Cardiac muscle cell (in vitro differentiated cells and primary cell): ENCODE results near the gene UGT8. TPM values are rescaled to one million over a fixed set of nuclear protein-coding genes. Genes with fewer than 3 reads are reported as not detected.

Source experiments
- DNase-seq, 2 donors: peaks; one replicate each; pipeline versions ENCODE4 v3.0.0 to v3.0.0-alpha.2; 2010 to 2017; ENCODE audit warnings: low read depth in 1 of 2, low spot score in 1 of 2
- H3K27ac ChIP-seq: fragments of 200-600 bp; sonication (generic); 2 replicates; pipeline ENCODE4 v1.5.1; 2016
- H3K27me3 ChIP-seq: fragments of 200-600 bp; sonication (generic); 2 replicates; pipeline ENCODE4 v1.6.0; 2016; ENCODE audit warnings: control low read depth
- H3K36me3 ChIP-seq: fragments of 200-600 bp; sonication (generic); 2 replicates; pipeline ENCODE4 v1.5.1; 2016; ENCODE audit warnings: control low read depth
- H3K4me1 ChIP-seq: fragments of 200-600 bp; sonication (generic); 2 replicates; pipeline ENCODE4 v1.8.1; 2017; ENCODE audit warnings: low read depth, mild to moderate bottlenecking, mixed run types
- H3K4me3 ChIP-seq: fragments of 200-600 bp; sonication (generic); 2 replicates; pipeline ENCODE4 v1.5.1; 2016; ENCODE audit warnings: mild to moderate bottlenecking
- H3K9me3 ChIP-seq: fragments of 200-600 bp; sonication (generic); 2 replicates; pipeline ENCODE4 v1.5.1; 2017; ENCODE audit warnings: low read depth, mild to moderate bottlenecking, control low read depth
- polyA plus RNA-seq: library from polyadenylated mRNA; unstranded; fragments of >200 nt; fragmentation: Nextera tagmentation; extraction: Ambion mirVana; gene quantifications from 2 replicates; pipeline ENCODE4 v1.2.1, GENCODE V29; 2016
- total RNA-seq: library from RNA; depleted of rRNA; stranded (reverse); fragments of >200 nt; gene quantifications from 2 replicates; pipeline ENCODE4 v1.2.3, GENCODE V29; 2016
- TF ChIP-seq, protein P1 (sequence below): IDR thresholded peaks from 2 replicates; pipeline ENCODE4 v1.5.1; 2012; ENCODE audit warnings: low read depth, mild to moderate bottlenecking, low read length

The UGT8 gene
- total and polyA plus RNA-seq, 2 experiments from 2014 or later: 0.36 to 0.43 TPM

- Histone ChIP-seq H3K36me3 (no peaks in the 10 kb centered on the region), H3K9me3 (no peaks in the 10 kb centered on the region), H3K27ac (no peak overlapping the region), H3K4me3 (no peak overlapping the region), H3K27me3 (no peaks in the 10 kb centered on the region), H3K4me1 (no peaks in the 10 kb centered on the region)
- DNase-seq: no peak
- TF ChIP-seq, protein P1, sequence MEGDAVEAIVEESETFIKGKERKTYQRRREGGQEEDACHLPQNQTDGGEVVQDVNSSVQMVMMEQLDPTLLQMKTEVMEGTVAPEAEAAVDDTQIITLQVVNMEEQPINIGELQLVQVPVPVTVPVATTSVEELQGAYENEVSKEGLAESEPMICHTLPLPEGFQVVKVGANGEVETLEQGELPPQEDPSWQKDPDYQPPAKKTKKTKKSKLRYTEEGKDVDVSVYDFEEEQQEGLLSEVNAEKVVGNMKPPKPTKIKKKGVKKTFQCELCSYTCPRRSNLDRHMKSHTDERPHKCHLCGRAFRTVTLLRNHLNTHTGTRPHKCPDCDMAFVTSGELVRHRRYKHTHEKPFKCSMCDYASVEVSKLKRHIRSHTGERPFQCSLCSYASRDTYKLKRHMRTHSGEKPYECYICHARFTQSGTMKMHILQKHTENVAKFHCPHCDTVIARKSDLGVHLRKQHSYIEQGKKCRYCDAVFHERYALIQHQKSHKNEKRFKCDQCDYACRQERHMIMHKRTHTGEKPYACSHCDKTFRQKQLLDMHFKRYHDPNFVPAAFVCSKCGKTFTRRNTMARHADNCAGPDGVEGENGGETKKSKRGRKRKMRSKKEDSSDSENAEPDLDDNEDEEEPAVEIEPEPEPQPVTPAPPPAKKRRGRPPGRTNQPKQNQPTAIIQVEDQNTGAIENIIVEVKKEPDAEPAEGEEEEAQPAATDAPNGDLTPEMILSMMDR: no peak
Measured at GRCh38 chr4:114677346-114677979, 78.9 kb downstream of the UGT8 start.

DNA sequence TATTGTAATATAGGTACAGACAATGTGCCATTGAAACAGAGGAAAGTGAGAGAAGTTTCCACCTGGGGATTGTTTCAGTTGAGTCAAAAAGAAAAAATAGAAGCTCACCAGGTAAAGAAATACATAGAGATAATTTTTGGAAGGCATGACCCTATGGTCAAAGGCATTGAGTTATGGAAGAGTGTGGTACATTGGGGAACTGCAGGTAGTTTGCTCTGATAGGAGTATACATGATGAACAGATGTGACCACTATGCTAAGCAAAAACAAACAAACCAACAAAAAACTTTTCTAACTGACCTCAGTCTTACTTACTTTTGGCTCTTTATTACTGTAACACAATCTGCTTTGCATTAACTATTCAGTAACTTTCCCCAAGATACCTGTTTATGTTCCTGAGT, 85.9 kb downstream of the UGT8 start:
- H3K4me1 ChIP-seq: peaks cover 6% of the 10 kb centered on the region
- DNase-seq: no peak
- no peaks in the 10 kb centered on the region for H3K27me3 ChIP-seq
- TF ChIP-seq, protein P1: no peak
- H3K4me3 ChIP-seq: no peak overlapping the region
- no peak overlapping the region for H3K27ac ChIP-seq
- no peaks in the 10 kb centered on the region for H3K9me3 ChIP-seq
- no peaks in the 10 kb centered on the region for H3K36me3 ChIP-seq

DNA sequence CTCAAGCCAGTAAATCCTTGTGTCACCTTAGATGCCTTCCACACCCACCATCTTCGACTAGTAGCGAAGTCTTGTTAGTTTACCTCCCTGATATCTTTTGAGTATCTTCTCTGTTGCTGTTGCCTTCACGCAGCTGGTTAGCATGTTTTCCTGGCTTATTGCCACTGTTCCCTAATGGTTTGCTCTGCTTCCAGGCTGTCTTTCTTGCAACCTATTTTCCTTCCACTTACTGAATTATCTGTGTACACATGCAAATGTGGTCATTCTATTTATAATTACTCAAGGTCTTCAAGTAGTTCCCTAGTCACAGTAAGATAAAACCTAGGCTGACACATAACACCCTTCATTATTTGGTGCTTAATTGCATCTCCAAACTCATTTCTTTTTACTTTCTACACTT, 89.5 kb downstream of the UGT8 start:
- Histone ChIP-seq H3K36me3 (no peaks in the 10 kb centered on the region), H3K4me3 (no peak overlapping the region), H3K9me3 (no peaks in the 10 kb centered on the region), H3K4me1 (peaks cover 6% of the 10 kb centered on the region), H3K27me3 (no peaks in the 10 kb centered on the region), H3K27ac (no peak overlapping the region)
- DNase-seq: no peak
- TF ChIP-seq, protein P1: no peak

DNA sequence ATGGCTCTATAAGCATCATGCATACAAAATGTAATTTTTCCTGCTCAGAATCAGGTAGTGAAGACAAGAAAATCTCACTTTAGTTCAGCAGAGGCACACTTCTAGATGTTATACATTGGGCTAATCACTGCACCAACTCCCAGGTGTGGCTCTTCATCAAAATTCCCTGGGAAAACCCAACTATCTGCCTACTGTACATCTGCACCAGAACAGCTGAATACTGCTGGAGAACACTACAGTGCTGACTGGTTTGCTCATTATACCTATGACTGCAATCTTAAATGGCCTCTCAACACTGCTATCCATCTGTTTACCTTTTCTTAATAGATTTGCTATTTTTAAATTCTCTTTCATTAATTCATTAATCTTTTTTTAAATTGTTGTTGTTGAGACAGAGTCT, 92.0 kb downstream of the UGT8 start:
- TF ChIP-seq, protein P1: no peak
- no peak overlapping the region for H3K27ac ChIP-seq
- peaks cover 6% of the 10 kb centered on the region for H3K4me1 ChIP-seq
- no peaks in the 10 kb centered on the region for H3K27me3 ChIP-seq
- no peak for DNase-seq
- H3K36me3 ChIP-seq: no peaks in the 10 kb centered on the region
- H3K4me3 ChIP-seq: no peak overlapping the region
- H3K9me3 ChIP-seq: no peaks in the 10 kb centered on the region

DNA sequence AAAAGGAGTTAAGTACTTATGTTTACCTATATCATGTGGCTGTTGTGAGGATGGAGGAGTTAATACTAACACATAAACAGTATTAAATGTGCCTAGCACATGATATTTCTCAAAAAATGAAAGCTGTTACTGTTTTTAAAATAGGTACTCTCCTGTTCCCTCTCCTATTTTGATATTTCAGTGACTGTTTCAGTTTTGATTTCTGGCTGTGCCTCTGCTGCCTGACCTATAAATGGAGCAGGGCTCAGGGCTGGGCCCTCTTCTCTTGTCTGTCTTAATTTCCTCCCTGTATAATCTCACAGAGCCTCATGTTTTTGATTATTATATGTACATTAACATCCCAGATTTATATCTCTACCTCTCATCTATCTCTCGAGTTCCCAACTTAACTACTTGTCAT, 93.3 kb downstream of the UGT8 start:
- peaks cover 6% of the 10 kb centered on the region for H3K4me1 ChIP-seq
- no peak overlapping the region for H3K27ac ChIP-seq
- TF ChIP-seq, protein P1: no peak
- DNase-seq: no peak
- no peak overlapping the region for H3K4me3 ChIP-seq
- H3K36me3 ChIP-seq: no peaks in the 10 kb centered on the region
- H3K9me3 ChIP-seq: no peaks in the 10 kb centered on the region
- H3K27me3 ChIP-seq: no peaks in the 10 kb centered on the region
